Hepatocyte (in vitro differentiated cells): ENCODE data around the gene SLC44A5.

ENCODE experiments used
- EZH2phosphoT487 ChIP-seq: fragments of 200-600 bp; sonication (generic); IDR thresholded peaks from one replicate; pipeline ENCODE4 v1.6.1; 2018; ENCODE audit warnings: antibody characterized with exemption, mild to moderate bottlenecking, low read depth, moderate library complexity; ENCODE audit not compliant: unreplicated experiment, severe bottlenecking
- TF ChIP-seq, protein P1 (sequence below): fragments of 200-600 bp; sonication (generic); IDR thresholded peaks from 2 replicates; pipeline ENCODE4 v1.5.1; 2016; ENCODE audit warnings: antibody characterized with exemption, mild to moderate bottlenecking; ENCODE audit not compliant: poor library complexity

DNA sequence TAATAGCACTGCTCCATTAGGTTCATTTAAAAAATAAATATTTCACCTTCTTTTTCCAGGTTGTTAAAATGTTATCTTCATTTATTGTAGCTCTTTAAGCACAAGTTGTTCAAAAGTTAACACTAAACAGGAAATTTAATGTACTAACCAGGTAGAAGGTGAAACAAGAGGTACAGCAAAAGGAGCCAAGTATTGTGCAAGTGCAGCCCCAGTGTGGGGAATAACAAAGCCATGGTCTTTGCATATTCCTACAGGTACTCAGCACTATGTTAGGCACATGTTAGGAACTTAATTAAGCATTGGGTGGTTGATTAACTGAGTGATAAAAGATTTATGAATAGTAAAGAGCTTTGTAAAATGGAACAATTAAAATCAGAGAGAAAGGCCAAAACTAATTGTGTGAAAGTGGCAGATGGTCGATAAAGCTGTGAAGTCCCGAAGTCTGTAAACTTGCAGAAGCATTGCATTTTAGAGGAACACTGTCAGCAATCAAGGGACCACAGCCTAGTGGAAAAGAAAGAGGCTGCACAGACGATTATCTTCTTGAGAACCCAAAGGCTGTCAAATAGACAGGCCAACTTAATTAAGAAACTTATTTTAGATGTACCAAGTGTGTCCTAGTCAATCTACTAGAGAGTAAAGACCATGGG, 185.8 kb downstream of the SLC44A5 start:
- TF ChIP-seq, protein P1, sequence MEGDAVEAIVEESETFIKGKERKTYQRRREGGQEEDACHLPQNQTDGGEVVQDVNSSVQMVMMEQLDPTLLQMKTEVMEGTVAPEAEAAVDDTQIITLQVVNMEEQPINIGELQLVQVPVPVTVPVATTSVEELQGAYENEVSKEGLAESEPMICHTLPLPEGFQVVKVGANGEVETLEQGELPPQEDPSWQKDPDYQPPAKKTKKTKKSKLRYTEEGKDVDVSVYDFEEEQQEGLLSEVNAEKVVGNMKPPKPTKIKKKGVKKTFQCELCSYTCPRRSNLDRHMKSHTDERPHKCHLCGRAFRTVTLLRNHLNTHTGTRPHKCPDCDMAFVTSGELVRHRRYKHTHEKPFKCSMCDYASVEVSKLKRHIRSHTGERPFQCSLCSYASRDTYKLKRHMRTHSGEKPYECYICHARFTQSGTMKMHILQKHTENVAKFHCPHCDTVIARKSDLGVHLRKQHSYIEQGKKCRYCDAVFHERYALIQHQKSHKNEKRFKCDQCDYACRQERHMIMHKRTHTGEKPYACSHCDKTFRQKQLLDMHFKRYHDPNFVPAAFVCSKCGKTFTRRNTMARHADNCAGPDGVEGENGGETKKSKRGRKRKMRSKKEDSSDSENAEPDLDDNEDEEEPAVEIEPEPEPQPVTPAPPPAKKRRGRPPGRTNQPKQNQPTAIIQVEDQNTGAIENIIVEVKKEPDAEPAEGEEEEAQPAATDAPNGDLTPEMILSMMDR: no peak
- no peak for TF ChIP-seq EZH2phosphoT487
